ENCODE results near the gene GPR42.

The GPR42 gene

GRCh38 chr19:35370722-35371121, at the start of gene GPR42:
GPR42 (plus strand) TSS chr19:35371068; CDS start chr19:35371360, 292 bp downstream.
- no peak for DNase-seq

GRCh38 chr19:35321291-35321690, 49.6 kb upstream of the GPR42 start:
- no peak for DNase-seq

GRCh38 chr19:35322014-35322413, 48.9 kb upstream of the GPR42 start:
- no peak for DNase-seq

GRCh38 chr19:35327642-35328041, 43.2 kb upstream of the GPR42 start:
- DNase-seq, result no peak

GRCh38 chr19:35328851-35329285, 42.0 kb upstream of the GPR42 start, which contains the start of gene CD22:
CD22 (plus strand) TSS chr19:35329187; CDS start chr19:35332041, 2,854 bp downstream.
- DNase-seq, result no peak

DNA sequence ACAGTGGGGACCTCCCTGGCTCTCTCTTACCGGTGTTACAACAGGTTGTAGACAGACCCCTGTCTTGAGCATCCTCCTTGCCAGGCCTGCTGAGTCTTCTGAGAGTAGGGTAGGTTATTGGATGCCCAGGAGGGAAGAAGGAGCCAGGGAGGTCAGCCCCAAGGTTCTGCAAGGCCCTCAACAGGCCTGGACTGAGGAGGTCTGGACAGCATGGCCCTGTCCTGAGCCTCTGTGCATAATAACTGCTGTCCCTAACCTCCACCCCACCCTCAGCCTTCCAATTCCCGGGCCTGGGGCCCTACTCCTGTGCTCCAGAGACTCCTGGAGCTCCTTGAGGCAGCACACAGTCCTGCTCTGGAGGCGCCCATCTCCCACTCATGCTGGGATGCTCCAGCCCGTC, 41.5 kb upstream of the GPR42 start:
- no peak for DNase-seq

DNA sequence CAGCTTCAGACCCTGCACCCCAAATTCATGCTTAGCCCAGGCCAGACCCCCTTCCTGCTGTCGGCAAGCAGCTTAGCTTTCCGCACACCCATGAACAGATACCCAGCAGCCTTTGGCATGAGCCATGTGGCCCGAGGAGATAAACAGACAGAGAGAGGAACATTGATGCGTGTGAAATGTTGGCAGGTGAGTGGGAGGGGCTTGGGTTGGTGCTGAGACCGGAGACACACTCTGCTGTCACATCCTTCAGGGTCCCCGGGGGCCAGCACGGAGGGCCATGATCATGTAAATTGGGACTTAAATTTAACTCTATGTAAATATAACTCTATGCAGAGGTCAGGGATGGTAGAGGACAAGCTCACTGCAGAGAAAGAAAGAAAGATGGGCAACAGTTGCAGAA, 40.4 kb upstream of the GPR42 start:
- no peak for DNase-seq

- no peak for DNase-seq
Observed at GRCh38 chr19:35331551-35332214, 39.2 kb upstream of the GPR42 start.

- no peak for DNase-seq
Observed at GRCh38 chr19:35332817-35333216, 38.1 kb upstream of the GPR42 start.

DNA sequence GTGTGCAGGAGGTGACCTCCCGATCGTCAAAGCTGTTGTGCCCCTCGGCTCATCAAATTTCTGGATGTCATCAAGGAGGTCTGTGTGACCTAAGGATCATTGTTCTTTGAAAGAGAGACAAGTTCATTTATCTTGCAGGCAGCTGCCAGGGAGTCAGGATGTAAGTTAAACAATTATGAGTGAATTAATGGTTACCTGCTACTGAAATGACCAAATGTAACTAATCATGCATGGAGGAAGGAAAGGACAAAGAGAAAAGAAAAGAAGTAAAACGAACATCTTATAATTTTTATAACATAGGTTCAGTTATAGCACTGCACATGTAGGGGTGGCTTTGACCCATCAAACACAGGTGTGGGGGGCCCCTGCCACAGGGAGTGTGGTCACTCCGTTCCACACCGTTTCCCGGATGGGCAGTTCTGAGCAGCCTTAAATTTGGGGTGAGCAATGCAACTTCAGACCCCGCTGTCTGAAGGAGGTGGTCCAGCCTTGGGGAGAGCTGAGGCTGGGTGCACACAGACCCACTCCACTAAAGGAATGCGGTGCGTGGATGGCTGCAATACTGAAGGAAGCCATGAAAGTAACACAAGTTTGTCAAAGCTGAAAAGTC, 36.6 kb upstream of the GPR42 start:
- no peak for DNase-seq

- no peak for DNase-seq
Observed at GRCh38 chr19:35336166-35336955, 34.5 kb upstream of the GPR42 start.

- no peak for DNase-seq
Observed at GRCh38 chr19:35337097-35337983, 33.5 kb upstream of the GPR42 start.

DNA sequence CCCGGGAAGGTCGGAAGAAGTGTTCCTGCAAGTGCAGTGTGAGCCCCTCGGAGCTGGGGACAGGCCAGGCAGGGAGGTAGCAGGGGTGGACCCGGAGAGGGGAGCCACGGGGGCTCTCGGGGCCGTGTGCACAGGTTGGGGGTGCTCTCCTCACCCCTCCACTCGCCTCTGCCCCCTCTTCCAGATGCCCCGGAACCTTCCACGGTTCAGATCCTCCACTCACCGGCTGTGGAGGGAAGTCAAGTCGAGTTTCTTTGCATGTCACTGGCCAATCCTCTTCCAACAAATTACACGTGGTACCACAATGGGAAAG, 32.9 kb upstream of the GPR42 start:
- DNase-seq, result no peak

- no peak for DNase-seq
Observed at GRCh38 chr19:35340431-35340830, 30.4 kb upstream of the GPR42 start.

- no peak for DNase-seq
Observed at GRCh38 chr19:35341006-35341405, 29.9 kb upstream of the GPR42 start.

DNA sequence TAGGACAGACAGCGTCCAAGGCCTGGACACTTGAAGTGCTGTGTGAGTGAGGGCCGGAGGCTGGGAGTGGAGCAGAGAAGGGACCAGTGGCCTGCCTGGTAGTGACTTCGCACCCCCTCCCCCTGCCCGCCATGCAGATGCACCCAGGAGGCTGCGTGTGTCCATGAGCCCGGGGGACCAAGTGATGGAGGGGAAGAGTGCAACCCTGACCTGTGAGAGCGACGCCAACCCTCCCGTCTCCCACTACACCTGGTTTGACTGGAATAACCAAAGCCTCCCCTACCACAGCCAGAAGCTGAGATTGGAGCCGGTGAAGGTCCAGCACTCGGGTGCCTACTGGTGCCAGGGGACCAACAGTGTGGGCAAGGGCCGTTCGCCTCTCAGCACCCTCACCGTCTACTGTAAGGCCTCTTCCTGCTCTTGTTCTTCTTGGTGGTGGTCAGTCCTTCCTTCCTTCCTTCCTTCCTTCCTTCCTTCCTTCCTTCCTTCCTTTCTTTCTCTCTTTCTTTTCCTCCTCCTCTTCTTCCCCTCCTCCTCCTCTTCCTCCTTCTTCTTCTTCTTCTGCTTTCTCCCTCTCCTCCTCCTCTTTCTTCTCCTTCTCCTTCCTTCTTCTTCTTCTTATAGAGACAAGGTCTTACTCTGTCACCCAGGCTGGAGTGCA, 29.2 kb upstream of the GPR42 start:
- DNase-seq, result no peak

- no peak for DNase-seq
Observed at GRCh38 chr19:35342430-35342829, 28.4 kb upstream of the GPR42 start.

DNA sequence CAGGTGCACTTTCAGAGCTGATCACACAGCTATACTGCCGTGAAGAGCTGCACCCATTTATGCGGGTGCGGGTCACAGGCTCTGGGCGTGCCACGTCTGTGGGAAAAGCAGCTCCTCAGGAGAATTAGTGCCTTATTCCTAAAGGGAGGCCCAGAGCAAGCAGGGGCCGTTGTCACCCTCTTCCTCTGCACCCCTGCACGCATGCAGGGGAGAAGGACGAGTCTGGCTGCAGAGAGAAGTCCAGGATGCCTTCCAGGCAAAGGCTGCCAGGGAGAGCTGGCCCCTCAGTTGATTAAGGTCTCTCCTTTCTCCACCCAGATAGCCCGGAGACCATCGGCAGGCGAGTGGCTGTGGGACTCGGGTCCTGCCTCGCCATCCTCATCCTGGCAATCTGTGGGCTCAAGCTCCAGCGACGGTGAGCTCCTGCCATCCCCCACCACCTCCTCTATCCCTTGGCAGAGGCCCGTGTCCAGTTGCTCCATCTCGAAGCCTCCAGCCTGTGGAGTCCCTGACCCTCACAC, 26.3 kb upstream of the GPR42 start:
- DNase-seq, result no peak

DNA sequence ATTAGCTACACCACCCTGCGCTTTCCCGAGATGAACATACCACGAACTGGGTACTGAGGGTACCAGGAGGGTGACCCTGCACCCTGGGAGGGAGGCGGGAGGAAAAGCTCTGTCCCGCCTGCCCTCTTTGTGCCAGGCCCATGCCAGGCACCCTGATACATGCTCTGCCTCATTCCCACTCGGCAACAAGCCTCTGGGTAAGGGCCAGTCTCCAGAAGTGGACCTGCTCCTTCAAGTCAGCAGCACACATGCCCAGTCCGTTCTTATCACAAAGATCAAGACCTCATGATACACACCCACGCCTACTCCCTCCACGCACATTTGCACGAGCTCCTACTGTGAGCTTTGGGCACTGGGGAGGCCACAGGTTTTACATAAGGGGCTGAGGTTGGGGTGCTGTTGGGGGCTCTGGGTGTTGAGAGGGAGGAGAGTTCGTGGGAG, 25.2 kb upstream of the GPR42 start:
- DNase-seq, result no peak

DNA sequence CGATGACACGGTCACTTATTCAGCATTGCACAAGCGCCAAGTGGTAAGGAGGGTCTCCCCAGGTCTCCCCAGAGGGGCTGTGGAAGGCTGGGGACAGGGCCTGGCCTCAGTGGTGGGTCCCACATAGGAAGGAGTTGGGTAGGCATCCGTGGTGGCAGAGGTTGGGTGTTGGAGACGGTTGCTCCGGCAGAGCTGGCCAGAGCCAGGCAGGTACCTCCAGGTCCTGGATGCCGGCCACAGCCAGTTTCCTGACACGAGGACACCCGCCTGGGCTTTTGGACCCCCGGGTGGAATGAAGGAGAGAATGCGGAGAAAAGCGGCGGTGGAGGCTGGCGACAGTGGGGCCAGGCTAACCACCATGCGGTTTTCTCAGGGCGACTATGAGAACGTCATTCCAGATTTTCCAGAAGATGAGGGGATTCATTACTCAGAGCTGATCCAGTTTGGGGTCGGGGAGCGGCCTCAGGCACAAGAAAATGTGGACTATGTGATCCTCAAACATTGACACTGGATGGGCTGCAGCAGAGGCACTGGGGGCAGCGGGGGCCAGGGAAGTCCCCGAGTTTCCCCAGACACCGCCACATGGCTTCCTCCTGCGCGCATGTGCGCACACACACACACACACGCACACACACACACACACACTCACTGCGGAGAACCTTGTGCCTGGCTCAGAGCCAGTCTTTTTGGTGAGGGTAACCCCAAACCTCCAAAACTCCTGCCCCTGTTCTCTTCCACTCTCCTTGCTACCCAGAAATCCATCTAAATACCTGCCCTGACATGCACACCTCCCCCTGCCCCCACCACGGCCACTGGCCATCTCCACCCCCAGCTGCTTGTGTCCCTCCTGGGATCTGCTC, 24.4 kb upstream of the GPR42 start:
- peak; percentile 67 for DNase-seq
